NT2/D1 (cell line): Measurements from ENCODE around the gene PDZD4.

Source experiments
- SUZ12 ChIP-seq: IDR thresholded peaks from 2 replicates; pipeline ENCODE4 v1.6.1; 2011; ENCODE audit not compliant: insufficient read length, insufficient read depth; ENCODE audit errors: extremely low read depth
- YY1 ChIP-seq: IDR thresholded peaks from 2 replicates; pipeline ENCODE4 v1.6.1; 2011; ENCODE audit not compliant: insufficient read length, insufficient read depth

- no peak for TF ChIP-seq YY1
- no peak for TF ChIP-seq SUZ12
Measured at GRCh38 chrX:153821066-153821465, 9.3 kb downstream of the PDZD4 start.
